Caco-2 (cell line): ENCODE measurements around the gene IL17RC. TPM values are rescaled to one million over a fixed set of nuclear protein-coding genes. Genes with fewer than 3 reads are reported as not detected.

Experiments
- BruUV-seq: library from RNA; stranded (reverse); fragments of 400-500 nt; replicated peaks from 2 replicates; lab custom pipeline; 2021; lab: Mats Ljungman, UMichigan
- CTCF ChIA-PET: fragments of 300-600 bp; sonication (Branson Sonifier 250); formaldehyde crosslinking; loops from one replicate; lab custom pipeline; 2022; ENCODE audit warnings: antibody characterized with exemption; lab: Charles Lee
- POLR2A ChIA-PET: fragments of 300-600 bp; sonication (Branson Sonifier 250); formaldehyde crosslinking; loops from one replicate; lab custom pipeline; 2022; ENCODE audit warnings: antibody characterized with exemption; lab: Charles Lee
- DNase-seq, 2 experiments: peaks; one replicate each; pipeline versions ENCODE4 v3.0.0 to v3.0.0-alpha.2; 2020 to 2022
- H3K27me3 ChIP-seq: replicated peaks from 2 replicates; pipeline ENCODE4 v1.6.0; 2011; ENCODE audit warnings: low read length; ENCODE audit not compliant: control insufficient read depth, insufficient read depth
- H3K36me3 ChIP-seq: 2 replicates; pipeline ENCODE4 v1.5.1; 2011; ENCODE audit warnings: low read length; ENCODE audit not compliant: control insufficient read depth, insufficient read depth
- H3K4me1 ChIP-seq: fragments of 250-450 bp; sonication (Bioruptor Pico); 2 replicates; pipeline ENCODE4 v1.5.1; 2020; ENCODE audit warnings: mild to moderate bottlenecking
- H3K4me3 ChIP-seq: 2 replicates; pipeline ENCODE4 v1.5.1; 2011; ENCODE audit warnings: low read depth, mild to moderate bottlenecking, control low read depth, low read length
- H3K9me3 ChIP-seq: fragments of 250-450 bp; sonication (Bioruptor Pico); 2 replicates; pipeline ENCODE4 v1.5.1; 2020; ENCODE audit warnings: mild to moderate bottlenecking, moderate library complexity
- H3K27ac Mint-ChIP-seq: one replicate; pipeline ENCODE4 v1.8.0; 2022; ENCODE audit warnings: mixed read lengths; ENCODE audit not compliant: unreplicated experiment
- H3K27me3 Mint-ChIP-seq: one replicate; pipeline ENCODE4 v1.8.0; 2022; ENCODE audit warnings: mixed read lengths; ENCODE audit not compliant: insufficient read depth, unreplicated experiment
- H3K36me3 Mint-ChIP-seq: one replicate; pipeline ENCODE4 v1.8.0; 2022; ENCODE audit warnings: mild to moderate bottlenecking, mixed read lengths; ENCODE audit not compliant: insufficient read depth, unreplicated experiment
- H3K4me1 Mint-ChIP-seq: one replicate; pipeline ENCODE4 v1.8.0; 2022; ENCODE audit warnings: low read depth, mixed read lengths; ENCODE audit not compliant: unreplicated experiment
- H3K4me3 Mint-ChIP-seq: one replicate; pipeline ENCODE4 v1.8.0; 2022; ENCODE audit warnings: mild to moderate bottlenecking, moderate library complexity, mixed read lengths; ENCODE audit not compliant: unreplicated experiment
- H3K9me3 Mint-ChIP-seq: one replicate; pipeline ENCODE4 v1.8.0; 2022; ENCODE audit warnings: mixed read lengths; ENCODE audit not compliant: unreplicated experiment
- intact Hi-C: fragments of 100-400 bp; cut with micrococcal nuclease; formaldehyde crosslinking; loops from one replicate; pipeline ENCODE4 v1.10.0; 2022; ENCODE audit not compliant: unreplicated experiment
- total RNA-seq: library from RNA; stranded (reverse); gene quantifications from 2 replicates; pipeline ENCODE4 v1.2.3, GENCODE V29; 2022
- TF ChIP-seq, protein P1 (sequence below), 2 experiments: fragments of 200-600 bp in 1 of 2; IDR thresholded peaks; 1 replicate in 1 of 2; 2 replicates in 1 of 2; pipeline versions ENCODE4 v1.5.1 to v1.8.0; 2011 to 2022; ENCODE audit warnings: antibody characterized with exemption in 1 of 2, control low read depth in 1 of 2, inconsistent platforms in 1 of 2, low read depth in 1 of 2, low read length in 1 of 2, mild to moderate bottlenecking in 1 of 2, moderate library complexity in 1 of 2; ENCODE audit not compliant: insufficient read depth in 1 of 2, severe bottlenecking in 1 of 2, unreplicated experiment in 1 of 2

IL17RC gene
- total RNA-seq, 1 experiment from 2014 or later = 11.3 TPM

DNA sequence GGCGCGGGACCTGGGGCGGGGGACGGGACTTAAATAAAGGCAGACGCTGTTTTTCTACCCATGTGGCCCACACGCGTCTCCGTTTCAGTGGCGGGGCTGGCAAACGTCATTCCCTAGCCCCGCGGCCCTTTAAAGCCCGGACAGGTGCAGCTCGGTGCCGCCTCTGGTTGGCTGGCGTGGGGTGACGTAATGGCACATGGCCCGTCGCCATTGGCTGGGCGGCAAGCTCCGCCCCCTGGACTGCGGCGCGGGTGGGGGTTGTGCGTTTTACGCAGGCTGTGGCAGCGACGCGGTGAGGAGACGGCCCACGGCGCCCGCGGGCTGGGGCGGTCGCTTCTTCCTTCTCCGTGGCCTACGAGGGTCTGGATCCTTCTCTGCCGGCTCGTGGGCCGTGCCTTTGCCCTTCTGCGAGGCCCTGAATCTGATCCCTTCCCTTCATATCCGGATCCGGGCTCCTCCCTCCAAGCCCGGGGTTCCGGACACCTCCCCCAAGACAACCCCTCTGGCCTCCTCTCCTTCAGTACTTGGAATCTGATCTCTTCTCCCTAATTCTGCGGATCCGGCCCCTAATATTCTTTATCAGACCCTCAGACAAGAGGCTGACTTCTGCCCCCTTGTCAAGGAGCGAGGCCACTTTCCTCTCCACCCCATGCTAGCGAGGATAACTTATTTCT, 16.8 kb downstream of the IL17RC start, which contains the start of gene CRELD1:
CRELD1 (plus strand) TSS at position 274 of the 674 bp plus-strand sequence. CDS start 605 bp downstream, outside the sequence.
- H3K27me3 Mint-ChIP-seq = no peaks in the 10 kb centered on the region
- peak within 1 kb of the TSS; percentile 96 for H3K27ac Mint-ChIP-seq
- BruUV-seq = no TSS peak
- no peaks in the 10 kb centered on the region for H3K9me3 Mint-ChIP-seq
- Histone ChIP-seq H3K27me3 (no peaks in the 10 kb centered on the region), H3K9me3 (no peaks in the 10 kb centered on the region), H3K36me3 (peaks cover 1% of the 10 kb centered on the region; the same call in 1 of the 2 replicates), H3K4me3 (peak within 1 kb of the TSS; percentile 92), H3K4me1 (peaks cover 6% of the 10 kb centered on the region; the same call in 1 of the 2 replicates)
- peaks cover 8% of the 10 kb centered on the region for H3K4me1 Mint-ChIP-seq
- TF ChIP-seq, protein P1, sequence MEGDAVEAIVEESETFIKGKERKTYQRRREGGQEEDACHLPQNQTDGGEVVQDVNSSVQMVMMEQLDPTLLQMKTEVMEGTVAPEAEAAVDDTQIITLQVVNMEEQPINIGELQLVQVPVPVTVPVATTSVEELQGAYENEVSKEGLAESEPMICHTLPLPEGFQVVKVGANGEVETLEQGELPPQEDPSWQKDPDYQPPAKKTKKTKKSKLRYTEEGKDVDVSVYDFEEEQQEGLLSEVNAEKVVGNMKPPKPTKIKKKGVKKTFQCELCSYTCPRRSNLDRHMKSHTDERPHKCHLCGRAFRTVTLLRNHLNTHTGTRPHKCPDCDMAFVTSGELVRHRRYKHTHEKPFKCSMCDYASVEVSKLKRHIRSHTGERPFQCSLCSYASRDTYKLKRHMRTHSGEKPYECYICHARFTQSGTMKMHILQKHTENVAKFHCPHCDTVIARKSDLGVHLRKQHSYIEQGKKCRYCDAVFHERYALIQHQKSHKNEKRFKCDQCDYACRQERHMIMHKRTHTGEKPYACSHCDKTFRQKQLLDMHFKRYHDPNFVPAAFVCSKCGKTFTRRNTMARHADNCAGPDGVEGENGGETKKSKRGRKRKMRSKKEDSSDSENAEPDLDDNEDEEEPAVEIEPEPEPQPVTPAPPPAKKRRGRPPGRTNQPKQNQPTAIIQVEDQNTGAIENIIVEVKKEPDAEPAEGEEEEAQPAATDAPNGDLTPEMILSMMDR (IDR thresholded peaks at IDR 0.05; ENCODE audit: insufficient read depth in 1 of 2, low read depth in 1 of 2, low read length in 1 of 2, severe bottlenecking in 1 of 2, unreplicated experiment in 1 of 2) = no peak
- ChIA-PET CTCF (interaction anchor here (0.8 to 4.4 kb wide), 6 partner anchors 8 to 95 kb away, joined by 3 to 81 read pairs (median 10); partner anchors contain the start of gene IL17RC), POLR2A (interaction anchor here (0.6 to 2.4 kb wide), 10 partner anchors 8 to 141 kb away, joined by 3 to 49 read pairs (median 8); partner anchors contain the start of genes ARPC4, FANCD2, IL17RC and IL17RE)
- H3K4me3 Mint-ChIP-seq = peak within 1 kb of the TSS; percentile 88
- intact Hi-C loops = loop anchor here (1.0 to 5.0 kb wide), 4 partner anchors 31 to 106 kb away; partner anchors contain the start of genes IL17RE, JAGN1 and RPUSD3
- peak; percentile 97 to 98 for DNase-seq
- peaks cover 31% of the 10 kb centered on the region for H3K36me3 Mint-ChIP-seq

DNA sequence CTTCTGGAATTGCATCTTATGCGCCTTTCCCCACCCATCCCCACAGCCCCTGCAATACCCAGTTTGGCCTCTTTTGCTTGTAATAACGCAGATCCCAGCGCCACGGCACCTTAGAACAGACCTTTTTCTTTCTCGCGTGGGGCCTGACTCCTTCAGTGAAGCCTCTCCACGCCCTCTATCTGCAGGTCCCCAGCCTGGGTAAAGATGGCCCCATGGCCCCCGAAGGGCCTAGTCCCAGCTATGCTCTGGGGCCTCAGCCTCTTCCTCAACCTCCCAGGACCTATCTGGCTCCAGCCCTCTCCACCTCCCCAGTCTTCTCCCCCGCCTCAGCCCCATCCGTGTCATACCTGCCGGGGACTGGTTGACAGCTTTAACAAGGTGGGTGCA, 17.3 kb downstream of the IL17RC start:
- peaks cover 8% of the 10 kb centered on the region for H3K4me1 Mint-ChIP-seq
- peaks cover 6% of the 10 kb centered on the region; the same call in 1 of the 2 replicates for H3K4me1 ChIP-seq
- peak overlapping the region; percentile 92 for H3K4me3 ChIP-seq
- CTCF ChIA-PET = interaction anchor here (1.5 to 4.4 kb wide), 3 partner anchors 12 to 18 kb away, joined by 5 to 81 read pairs (median 63); partner anchors contain the start of gene IL17RC
- H3K9me3 Mint-ChIP-seq = no peaks in the 10 kb centered on the region
- BruUV-seq = TSS peak; percentile 54
- POLR2A ChIA-PET = interaction anchor here (1.3 to 2.2 kb wide), 4 partner anchors 8 to 37 kb away, joined by 7 to 49 read pairs (median 14); partner anchors contain the start of gene IL17RE
- peak overlapping the region; percentile 96 for H3K27ac Mint-ChIP-seq
- H3K27me3 ChIP-seq = no peaks in the 10 kb centered on the region
- DNase-seq = no peak
- TF ChIP-seq, protein P1 (IDR thresholded peaks at IDR 0.05; ENCODE audit: insufficient read depth in 1 of 2, low read depth in 1 of 2, low read length in 1 of 2, severe bottlenecking in 1 of 2, unreplicated experiment in 1 of 2) = peak in 1 of 2 experiments; percentile 22
- H3K9me3 ChIP-seq = no peaks in the 10 kb centered on the region
- H3K27me3 Mint-ChIP-seq = no peaks in the 10 kb centered on the region
- peak overlapping the region; percentile 88 for H3K4me3 Mint-ChIP-seq
- H3K36me3 Mint-ChIP-seq = peaks cover 31% of the 10 kb centered on the region
- intact Hi-C loops = loop anchor here (5.0 kb wide), 2 partner anchors 92 to 107 kb away; partner anchors contain the start of gene RPUSD3
- peaks cover 1% of the 10 kb centered on the region; the same call in 1 of the 2 replicates for H3K36me3 ChIP-seq

DNA sequence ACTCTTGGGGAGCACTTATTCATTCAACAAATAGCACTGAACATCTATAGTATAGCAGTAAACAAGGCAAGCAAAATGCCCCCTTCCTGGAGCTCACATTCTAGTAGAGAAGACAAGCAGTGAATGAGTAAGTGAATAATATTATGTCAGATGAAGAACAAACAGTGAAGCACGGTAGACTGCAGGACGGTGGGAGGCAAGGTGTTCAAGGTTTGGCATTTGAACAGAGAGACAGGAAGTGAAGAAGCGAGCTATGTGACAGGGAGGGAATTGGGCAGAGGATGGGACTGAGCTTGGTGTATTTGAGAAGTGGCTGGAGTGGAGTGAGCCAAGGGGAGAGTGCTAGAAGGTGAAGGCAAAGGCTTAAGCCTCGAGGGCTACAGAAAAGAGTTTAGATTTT, 18.1 kb downstream of the IL17RC start:
- DNase-seq = no peak
- Mint-ChIP-seq H3K27me3 (no peaks in the 10 kb centered on the region), H3K4me3 (peak overlapping the region; percentile 88), H3K4me1 (peaks cover 8% of the 10 kb centered on the region), H3K9me3 (no peaks in the 10 kb centered on the region), H3K36me3 (peaks cover 31% of the 10 kb centered on the region), H3K27ac (no peak overlapping the region)
- Histone ChIP-seq H3K9me3 (no peaks in the 10 kb centered on the region), H3K27me3 (no peaks in the 10 kb centered on the region), H3K4me3 (peak overlapping the region; percentile 92; the same call in 1 of the 2 replicates), H3K4me1 (peaks cover 6% of the 10 kb centered on the region; the same call in 1 of the 2 replicates), H3K36me3 (peaks cover 1% of the 10 kb centered on the region; the same call in 1 of the 2 replicates)
- ChIA-PET CTCF (interaction anchor here (1.5 kb wide), 1 partner anchor 11 kb away, joined by 5 read pairs; no protein-coding TSS in a partner anchor), POLR2A (interaction anchor here (0.6 kb wide), 1 partner anchor 203 kb away, joined by 3 read pairs; the partner anchor contains the start of gene BRPF1)
- intact Hi-C loops = loop anchor here (5.0 kb wide), 2 partner anchors 93 to 108 kb away; partner anchors contain the start of gene RPUSD3
- no TSS peak for BruUV-seq
- TF ChIP-seq, protein P1 (IDR thresholded peaks at IDR 0.05; ENCODE audit: insufficient read depth in 1 of 2, low read depth in 1 of 2, low read length in 1 of 2, severe bottlenecking in 1 of 2, unreplicated experiment in 1 of 2) = no peak
